NCI-H2196 treated with DMSO at 0.1 percent for 48 hours (cell line): ENCODE results near the gene DSG1.
"Not testable (repeated sequence)": the region's sequence is repeated elsewhere in the genome, so short reads cannot be mapped to it uniquely, and the experiment has no call there.

Experiments used
- DNase-seq: peaks from one replicate; lab custom pipeline; 2025; ENCODE audit not compliant: unreplicated experiment; lab: John Stamatoyannopoulos, UW

DSG1 gene

DNA sequence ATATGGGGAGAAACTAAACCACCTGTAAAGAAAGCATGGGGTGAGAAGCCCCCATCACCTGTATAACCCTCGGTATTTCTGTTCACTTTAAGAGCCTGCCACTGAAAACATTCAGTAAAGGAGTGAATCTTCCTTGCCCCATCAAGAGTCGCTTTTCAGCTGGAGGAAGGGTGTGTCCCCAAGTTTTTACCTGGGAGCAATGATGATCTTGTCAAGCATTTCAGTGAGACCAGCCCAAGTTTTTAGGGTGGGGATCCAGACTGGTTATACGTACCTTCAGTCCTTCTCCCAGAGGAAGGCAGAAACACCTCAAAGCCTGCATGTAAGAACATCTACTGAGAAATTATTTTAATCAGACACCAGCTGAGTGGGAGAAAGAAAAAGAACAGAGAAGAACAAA is at the start of gene DSG1:
Gene DSG1 (plus strand): TSS at position 301 of the 400 bp plus-strand sequence. CDS start 141 bp downstream, outside the sequence.
- no peak for DNase-seq

GRCh38 chr18:31268985-31269406 is 49.0 kb upstream of the DSG1 start:
- no peak for DNase-seq

DNA sequence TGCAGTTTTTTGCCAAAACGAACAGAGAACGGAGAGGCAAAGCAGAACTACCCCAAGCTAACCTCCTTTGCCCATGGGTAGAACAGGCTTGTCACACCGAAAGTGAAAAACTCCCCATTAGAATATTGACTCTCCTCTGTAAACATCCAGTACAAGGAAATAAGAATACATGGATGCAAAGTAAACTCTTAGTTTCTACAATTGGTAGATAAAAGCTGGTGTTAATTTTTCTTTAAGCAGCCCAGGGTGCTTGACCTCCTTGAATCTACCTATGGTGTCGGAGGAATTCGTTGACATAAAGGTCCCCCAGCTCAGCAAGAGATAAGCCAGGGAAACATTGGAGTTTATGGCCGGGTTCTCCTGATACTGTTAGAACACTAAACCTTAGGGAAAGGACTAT is 48.4 kb upstream of the DSG1 start:
- DNase-seq: no peak

- no peak for DNase-seq
Measured at GRCh38 chr18:31270578-31270977, 47.4 kb upstream of the DSG1 start.

DNA sequence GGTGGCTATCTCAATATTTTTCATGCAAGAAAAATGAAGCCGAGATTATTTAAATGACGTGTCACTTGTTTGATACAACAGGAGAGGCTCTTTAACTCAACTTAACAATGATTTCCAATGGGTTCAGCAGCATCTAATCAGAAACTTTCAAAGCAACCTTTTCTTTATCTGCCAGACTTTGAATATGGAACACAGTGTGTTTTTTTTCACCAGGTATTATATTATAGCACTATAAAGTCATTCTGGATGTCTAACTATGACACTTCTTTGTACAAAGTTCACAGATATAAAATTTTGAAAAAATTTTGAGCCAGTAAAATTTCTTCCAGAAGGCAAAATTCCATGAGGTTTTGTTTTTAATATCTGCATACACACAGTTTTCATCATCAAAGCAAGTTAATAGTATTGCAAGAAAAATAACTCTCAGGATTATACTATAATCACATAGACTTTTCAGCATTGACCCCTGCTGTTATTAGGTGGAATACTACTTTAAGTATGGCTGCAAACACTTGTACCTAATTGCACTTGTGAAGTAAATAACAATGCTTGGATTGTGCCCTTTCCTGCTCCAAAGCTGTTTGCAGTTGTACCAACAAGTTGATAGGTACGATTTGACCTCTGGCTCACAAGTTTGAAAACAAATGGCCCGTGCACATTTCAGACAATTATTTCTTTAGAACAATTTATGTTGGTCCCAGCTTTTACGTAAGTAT is 44.0 kb upstream of the DSG1 start:
- DNase-seq: no peak

GRCh38 chr18:31274931-31275330 is 43.0 kb upstream of the DSG1 start:
- DNase-seq: no peak

- DNase-seq: no peak
Measured at GRCh38 chr18:31275722-31276463, 42.1 kb upstream of the DSG1 start.

DNA sequence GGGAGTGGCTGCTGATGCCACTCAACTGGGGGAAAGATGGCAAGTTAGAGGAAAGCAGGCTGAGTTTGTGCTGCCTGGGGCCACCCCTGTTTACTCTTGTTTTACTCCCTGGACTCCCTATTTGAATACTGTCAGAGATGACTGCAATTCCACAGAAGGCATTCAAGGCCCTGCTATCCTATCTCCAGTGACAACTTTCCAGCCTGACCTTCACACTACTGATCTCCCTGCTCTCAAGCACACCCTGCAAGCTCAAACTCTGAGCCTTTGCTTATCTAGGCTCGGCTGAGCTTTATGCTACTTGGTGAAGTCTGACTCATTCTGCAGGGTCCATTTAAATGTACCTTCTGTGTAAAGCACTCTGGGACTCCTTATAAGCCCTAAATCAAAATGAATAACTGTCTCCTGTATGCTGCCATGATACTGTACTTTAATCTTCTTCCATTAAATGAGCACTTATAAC is 39.3 kb upstream of the DSG1 start:
- DNase-seq: no peak

DNA sequence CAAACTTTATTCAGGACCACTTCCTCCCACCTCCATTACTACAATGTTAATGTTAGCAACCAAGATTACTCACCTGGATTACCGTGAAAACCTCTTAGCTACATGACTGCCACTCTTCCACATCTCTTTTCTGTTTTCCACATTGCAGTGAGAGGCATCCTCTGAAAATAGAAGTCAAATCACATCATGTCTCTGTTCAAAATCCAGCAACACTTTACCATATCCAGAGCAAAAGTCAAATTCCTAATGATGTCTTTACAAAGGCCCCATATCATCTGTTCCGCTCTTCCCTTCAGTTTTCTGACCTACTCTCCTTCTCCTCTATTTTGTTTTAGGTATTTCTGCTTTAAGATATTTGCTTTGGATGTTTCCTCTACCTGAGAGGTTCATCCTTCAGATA is 37.5 kb upstream of the DSG1 start:
- no peak for DNase-seq

DNA sequence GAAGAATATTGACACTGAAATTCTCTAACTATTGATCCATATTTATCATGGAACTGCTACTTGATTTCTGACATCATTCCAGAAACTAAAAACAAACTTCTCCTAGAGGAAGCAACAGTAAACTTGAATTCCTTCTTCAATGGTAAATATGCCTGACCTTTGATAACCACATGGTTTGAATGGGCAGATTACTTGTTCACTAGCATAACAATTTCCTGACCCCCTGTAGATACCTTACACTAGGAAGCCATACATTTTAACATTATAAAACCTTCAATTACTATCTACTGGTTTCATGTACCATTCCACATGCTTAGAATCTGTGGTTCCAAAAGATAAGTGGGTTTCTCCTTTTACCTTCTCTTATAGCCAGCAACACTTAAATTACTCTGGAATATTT is 36.5 kb upstream of the DSG1 start:
- no peak for DNase-seq

- not testable (repeated sequence) for DNase-seq
Measured at GRCh38 chr18:31289446-31289845, 28.5 kb upstream of the DSG1 start.

DNA sequence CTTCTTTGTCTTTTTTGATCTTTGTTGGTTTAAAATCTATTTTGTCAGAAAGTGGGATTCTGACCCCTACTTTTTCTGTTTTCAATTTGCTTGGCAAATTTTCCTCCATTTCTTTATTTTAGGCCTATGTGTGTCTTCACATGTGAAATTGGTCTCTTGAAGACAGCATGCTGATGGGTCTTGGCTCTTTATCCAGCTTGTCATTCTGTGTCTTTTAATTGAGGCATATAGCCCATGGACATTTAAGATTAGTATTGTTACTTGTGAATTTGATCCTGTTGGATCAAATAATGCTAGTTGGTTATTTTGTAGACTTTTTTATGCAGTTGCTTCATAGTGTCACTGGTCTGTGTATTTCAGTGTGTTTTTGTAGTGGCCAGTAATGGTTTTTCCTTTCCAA is 26.3 kb upstream of the DSG1 start:
- no peak for DNase-seq

GRCh38 chr18:31294199-31294747 is 23.7 kb upstream of the DSG1 start:
- no peak for DNase-seq

DNA sequence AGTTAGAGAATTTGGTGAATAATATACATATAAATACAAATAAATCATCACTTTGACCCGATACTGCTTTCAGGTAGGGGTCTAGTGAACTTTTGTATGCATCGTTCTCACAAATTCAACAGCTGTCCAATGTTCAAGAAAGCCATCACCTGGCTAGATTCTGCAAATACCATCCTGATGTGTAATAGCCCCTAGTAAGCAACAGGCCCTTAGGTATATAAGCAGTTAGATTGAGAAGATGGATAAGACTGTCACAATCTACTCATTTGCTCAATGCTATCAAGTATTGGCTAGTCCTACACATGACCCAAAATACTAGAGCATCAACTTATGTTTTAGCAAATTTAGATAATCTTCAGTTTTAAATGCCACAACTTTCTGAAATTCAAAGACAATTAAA is 20.7 kb upstream of the DSG1 start:
- DNase-seq: no peak

- no peak for DNase-seq
Measured at GRCh38 chr18:31301201-31301655, 16.7 kb upstream of the DSG1 start.

GRCh38 chr18:31302991-31303390 is 15.0 kb upstream of the DSG1 start:
- no peak for DNase-seq

- DNase-seq: no peak
Measured at GRCh38 chr18:31303771-31304170, 14.2 kb upstream of the DSG1 start.

DNA sequence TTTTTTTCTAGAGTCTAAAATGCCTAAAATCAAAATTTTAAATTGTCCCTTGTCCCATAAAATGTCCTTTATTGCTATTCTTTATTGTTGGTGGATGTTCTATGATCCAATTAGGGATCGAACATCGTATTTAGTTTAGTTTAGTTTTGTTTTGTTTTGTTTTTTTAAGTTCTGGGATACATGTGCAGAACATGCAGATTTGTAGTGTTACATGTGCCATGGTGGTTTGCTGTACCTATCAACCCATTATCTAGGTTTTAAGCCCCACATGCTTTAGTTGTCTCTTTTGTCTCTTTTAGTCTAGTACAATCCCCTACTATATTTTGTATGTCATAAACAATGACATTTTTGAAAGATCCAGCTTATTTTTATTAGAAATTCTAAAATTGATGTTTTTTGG is 8.8 kb upstream of the DSG1 start:
- DNase-seq: no peak

- DNase-seq: no peak
Measured at GRCh38 chr18:31316974-31317373, 986 bp upstream of the DSG1 start.

DNA sequence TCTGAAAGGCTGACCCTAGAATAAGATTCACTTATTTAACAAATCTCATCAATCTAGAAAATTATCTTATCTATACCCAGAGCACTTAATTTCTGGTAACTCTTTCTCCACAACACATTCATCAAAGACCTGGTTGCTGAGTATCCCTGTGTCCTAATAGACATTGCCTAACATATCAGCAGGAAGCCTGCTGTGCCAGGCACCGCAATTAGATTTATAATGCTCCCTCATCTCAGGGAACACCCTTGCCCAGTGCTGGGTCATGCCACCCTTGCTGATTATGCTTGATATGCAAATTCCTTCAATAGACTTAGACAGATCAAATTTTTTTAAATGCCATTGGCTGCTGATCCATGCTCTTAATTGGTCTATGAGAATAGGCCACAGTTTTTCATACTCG is 3.8 kb downstream of the DSG1 start:
- DNase-seq: no peak

- DNase-seq: no peak
Measured at GRCh38 chr18:31325051-31325450, 7.1 kb downstream of the DSG1 start.

GRCh38 chr18:31329787-31330438 is 12.0 kb downstream of the DSG1 start:
- no peak for DNase-seq
